HUDEP-2 (cell line): Measurements from ENCODE around the gene CLCN7.

Source experiments
- DNase-seq, 76 experiments: peaks; one replicate each; lab custom pipeline; 2025; ENCODE audit not compliant: unreplicated experiment in 76 of 76; lab: John Stamatoyannopoulos, UW

CLCN7 gene

GRCh38 chr16:1432388-1433262, 42.2 kb downstream of the CLCN7 start:
- DNase-seq: no peak

GRCh38 chr16:1431497-1432270, 43.1 kb downstream of the CLCN7 start:
- DNase-seq: no peak

- no peak for DNase-seq
Measured at GRCh38 chr16:1430759-1431496, 43.9 kb downstream of the CLCN7 start, which contains the start of gene PERCC1. Gene PERCC1 (plus strand): TSS chr16:1431078. CDS start chr16:1432594, 1,516 bp downstream.

- DNase-seq: no peak
Measured at GRCh38 chr16:1430214-1430758, 44.5 kb downstream of the CLCN7 start.

- no peak for DNase-seq
Measured at GRCh38 chr16:1429631-1430030, 45.2 kb downstream of the CLCN7 start.

GRCh38 chr16:1429012-1429411, 45.8 kb downstream of the CLCN7 start:
- no peak for DNase-seq

- peak in 43 of 76 experiments; percentile 2 to 61 (median 32) for DNase-seq
Measured at GRCh38 chr16:1428511-1428910, 46.3 kb downstream of the CLCN7 start.

- no peak for DNase-seq
Measured at GRCh38 chr16:1427473-1428461, 47.1 kb downstream of the CLCN7 start.

DNA sequence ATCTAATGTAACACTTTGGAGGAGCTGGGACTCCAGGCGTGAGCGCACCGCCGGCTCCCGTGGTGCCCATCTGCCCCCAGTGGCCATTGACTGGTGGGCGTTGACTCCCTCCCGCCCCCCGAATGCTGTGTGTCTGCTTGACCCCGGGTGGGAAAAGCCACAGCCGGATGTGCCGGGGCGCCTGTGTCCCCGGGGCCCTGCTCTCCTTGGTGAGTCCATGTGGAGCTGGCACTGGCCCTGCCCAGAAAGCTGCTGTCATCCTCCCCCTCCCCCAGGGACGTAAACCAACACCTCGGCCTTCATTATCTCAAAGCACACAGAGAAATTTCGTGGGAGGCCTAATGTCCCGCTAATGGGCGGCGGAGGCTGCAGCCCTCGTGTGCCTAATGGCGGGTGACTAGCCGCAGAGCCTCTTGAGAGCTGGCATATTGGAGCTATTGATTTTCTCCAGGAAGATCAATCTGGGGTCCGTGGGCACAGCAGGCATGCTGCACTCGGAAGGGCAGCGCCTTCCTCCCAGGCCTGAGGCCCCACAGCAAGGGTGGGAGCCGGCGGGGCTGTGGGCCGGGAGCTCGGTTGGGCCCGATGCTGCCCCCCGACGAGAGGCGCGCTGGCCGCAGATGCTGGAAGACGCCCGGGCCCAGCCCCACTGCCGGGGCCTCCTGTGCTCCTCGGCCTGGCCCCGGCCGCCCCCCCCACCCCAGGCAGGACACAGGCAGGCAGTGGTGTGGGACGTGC, 47.9 kb downstream of the CLCN7 start:
- DNase-seq: peak in 10 of 76 experiments; percentile 4 to 30 (median 16)

DNA sequence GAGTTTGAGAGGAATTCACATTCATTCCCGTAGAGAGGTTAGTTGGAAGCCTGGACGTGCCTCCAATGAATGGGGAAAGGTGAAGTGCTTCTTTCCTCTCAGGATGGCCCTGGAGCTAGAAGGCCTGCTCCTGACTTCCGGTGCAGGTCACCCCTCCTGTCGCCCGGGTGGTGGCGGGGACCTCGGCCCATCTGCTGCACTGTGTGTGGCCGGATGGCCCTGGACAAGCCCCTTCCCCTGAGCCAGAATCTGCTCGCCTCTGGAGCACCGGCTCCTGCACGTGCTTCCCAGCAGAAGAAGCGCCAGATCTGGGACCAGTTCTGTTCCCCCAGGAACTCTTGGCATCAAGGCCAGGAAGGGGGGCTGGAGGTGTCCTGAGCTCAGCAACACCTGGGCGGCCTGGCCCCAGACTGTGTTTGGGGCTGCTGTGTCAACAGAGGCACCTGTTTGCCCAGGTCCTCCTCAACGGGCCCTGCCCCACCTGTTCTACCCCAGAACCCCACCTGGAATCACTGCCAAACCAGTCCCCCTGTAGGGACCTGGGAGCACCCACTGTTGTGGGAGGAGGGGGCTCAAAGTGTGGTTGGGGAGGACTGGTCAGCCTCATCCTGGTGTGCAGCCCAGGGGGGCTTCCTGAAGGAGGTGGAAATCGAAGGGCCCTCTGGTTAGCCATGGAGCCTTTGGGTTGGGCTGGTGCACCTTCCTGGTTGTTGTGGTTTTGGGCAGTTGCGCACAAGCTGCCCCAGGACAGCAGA, 49.0 kb downstream of the CLCN7 start:
- no peak for DNase-seq

DNA sequence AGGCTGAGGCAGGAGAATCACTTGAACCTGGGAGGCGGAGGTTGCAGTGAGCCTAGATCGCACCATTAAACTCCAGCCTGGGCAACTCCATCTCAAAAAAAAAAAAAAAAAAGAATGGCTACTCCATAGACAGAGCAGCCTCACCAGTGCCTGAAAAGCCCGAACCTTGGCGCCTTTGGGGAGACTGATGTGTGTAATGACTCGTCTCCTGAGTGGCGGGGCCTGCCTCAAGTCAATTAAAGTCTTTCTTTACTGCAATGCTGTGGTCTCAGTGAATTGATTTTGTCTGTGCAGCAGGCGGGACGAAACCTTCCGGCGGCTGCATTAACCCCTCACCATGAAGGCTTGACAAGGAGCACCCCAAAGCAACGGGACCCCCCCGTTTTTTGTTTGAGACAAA, 50.8 kb downstream of the CLCN7 start:
- no peak for DNase-seq

GRCh38 chr16:1422076-1422475, 52.8 kb downstream of the CLCN7 start:
- no peak for DNase-seq

DNA sequence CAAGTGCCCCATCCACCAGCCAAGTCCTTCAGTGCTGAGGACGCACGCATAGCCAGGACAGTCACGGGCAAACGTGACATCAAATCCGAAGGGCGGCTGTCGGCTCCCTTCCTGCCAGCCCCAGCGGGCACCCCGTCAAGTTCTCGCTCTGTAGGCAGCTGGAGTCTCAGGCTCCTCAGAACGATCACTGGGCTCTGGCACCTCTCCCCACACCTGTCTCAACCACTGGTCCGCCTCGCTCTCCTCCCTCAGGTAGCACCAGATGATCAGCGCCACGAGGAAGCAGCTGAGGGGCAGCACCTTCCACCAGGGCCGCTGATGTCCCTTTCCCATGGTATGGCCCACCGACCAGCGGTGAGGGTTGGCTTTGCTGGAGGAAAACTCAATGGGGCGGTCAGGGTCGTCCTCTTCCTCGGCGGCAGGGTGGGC, 54.7 kb downstream of the CLCN7 start:
- no peak for DNase-seq

GRCh38 chr16:1416521-1416941, 58.3 kb downstream of the CLCN7 start:
- DNase-seq: no peak

DNA sequence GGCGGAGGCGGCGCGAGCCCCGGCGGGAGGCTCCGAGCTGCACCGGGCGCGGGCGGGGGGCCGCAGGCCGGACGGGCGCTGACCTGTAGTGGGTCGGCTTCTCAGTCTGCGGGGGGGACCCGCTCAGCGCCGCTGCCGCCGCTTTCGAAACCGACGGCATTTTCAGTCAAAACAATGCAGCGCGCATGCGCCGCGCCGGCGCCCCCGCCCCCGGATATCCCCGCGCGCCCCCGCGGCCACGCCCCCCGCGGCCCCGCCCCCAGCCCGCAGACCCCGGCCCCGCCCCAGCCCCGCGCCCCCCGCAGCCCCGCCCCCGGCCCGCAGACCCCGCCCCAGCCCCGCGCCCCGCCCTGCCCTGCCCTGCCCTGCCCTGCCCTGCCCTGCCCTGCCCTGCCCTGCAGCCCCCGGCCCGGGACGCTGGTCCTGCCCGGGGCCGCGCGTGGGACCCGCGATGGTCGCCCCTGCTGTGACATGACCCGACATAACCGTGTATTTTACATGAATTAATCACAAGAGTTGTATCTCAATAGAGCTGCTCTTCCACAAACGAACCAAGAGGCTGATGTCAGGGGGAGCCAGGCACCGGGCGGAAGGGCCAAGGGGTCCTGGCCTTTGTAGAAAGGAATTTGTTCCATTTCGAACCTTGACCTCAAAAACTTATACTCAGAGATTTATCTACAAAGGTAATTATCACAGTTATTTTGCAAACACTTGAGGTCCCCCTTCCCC, 60.1 kb downstream of the CLCN7 start, which contains the start of gene UNKL:
Gene UNKL, minus strand, starts transcription at position 173 of the 729 bp plus-strand sequence. Its CDS starts 13 bp downstream, at position 160.
- peak in 45 of 76 experiments; percentile 3 to 55 (median 27) for DNase-seq

- DNase-seq: peak in 56 of 76 experiments; percentile 2 to 64 (median 38)
Measured at GRCh38 chr16:1413684-1414531, 60.9 kb downstream of the CLCN7 start.
